Large intestine (tissue), 3 donors: ENCODE measurements around the gene CFTR. TPM values are rescaled to one million over a fixed set of nuclear protein-coding genes. Genes with fewer than 3 reads are reported as not detected.
A peak's percentile ranks its signal among the peaks of the same experiment; 100 is the strongest.
"Not testable (repeated sequence)": the region's sequence is repeated elsewhere in the genome, so short reads cannot be mapped to it uniquely, and the experiment has no call there.

Source experiments
- DNase-seq, 2 donors: peaks; one replicate each; pipeline versions ENCODE4 v3.0.0 to v3.0.0-alpha.2; 2013
- H3K27ac ChIP-seq: one replicate; pipeline ENCODE4 v1.5.1; 2013; ENCODE audit warnings: low read length
- H3K27me3 ChIP-seq: 2 replicates; pipeline ENCODE4 v1.6.1; 2013; ENCODE audit warnings: low read length; ENCODE audit not compliant: control insufficient read depth, insufficient read depth
- H3K36me3 ChIP-seq: 2 replicates; pipeline ENCODE4 v1.6.1; 2013; ENCODE audit warnings: low read length; ENCODE audit not compliant: control insufficient read depth, insufficient read depth
- H3K4me1 ChIP-seq: one replicate; pipeline ENCODE4 v1.6.1; 2013; ENCODE audit warnings: low read length; ENCODE audit not compliant: control insufficient read depth, insufficient read depth
- H3K4me3 ChIP-seq: one replicate; pipeline ENCODE4 v1.5.1; 2013; ENCODE audit warnings: low read length
- H3K9me3 ChIP-seq: one replicate; pipeline ENCODE4 v1.6.1; 2013; ENCODE audit warnings: mild to moderate bottlenecking, low read depth, low read length, moderate library complexity; ENCODE audit not compliant: control insufficient read depth
- WGBS: methylation state at CpG from one replicate; pipeline ENCODE4 v1.1.5; 2013; ENCODE audit warnings: low lambda C conversion rate; ENCODE audit not compliant: insufficient coverage; 5-methylcytosine and 5-hydroxymethylcytosine counted together
- polyA plus RNA-seq: library from polyadenylated mRNA; unstranded; fragments of 120-200 nt; gene quantifications from one replicate; pipeline ENCODE4 v1.2.1, GENCODE V29; 2013

Gene CFTR
- polyA plus RNA-seq, 1 donor, result 53.1 TPM

DNA sequence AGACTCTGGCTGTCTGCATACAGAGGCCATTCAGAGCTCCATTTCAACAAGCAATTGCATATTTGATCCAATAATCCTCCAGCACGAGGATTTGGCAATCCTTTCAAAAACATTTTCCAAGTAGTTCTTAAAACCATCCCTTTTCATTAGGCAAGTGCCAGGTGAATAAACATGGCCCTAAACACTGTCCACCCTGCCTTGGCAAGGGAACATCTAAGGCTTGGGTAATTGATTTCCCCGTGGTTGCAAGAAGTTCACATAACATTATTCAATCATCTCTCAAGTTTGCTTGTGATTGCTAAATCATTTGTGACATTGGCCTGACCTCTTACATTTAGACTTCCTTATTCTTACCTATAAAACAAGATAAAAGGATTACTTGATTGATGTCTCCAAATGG lies 218.2 kb downstream of the CFTR start:
- Histone ChIP-seq H3K4me1 (peaks cover 20% of the 10 kb centered on the region), H3K27ac (no peak overlapping the region), H3K27me3 (no peaks in the 10 kb centered on the region), H3K4me3 (no peak overlapping the region), H3K36me3 (no peaks in the 10 kb centered on the region), H3K9me3 (no peaks in the 10 kb centered on the region)
- 100% methylated on average over 1 of the region's 2 CpGs for WGBS
- no peak for DNase-seq

- Histone ChIP-seq H3K9me3 (no peaks in the 10 kb centered on the region), H3K27me3 (no peaks in the 10 kb centered on the region), H3K4me1 (no peaks in the 10 kb centered on the region), H3K4me3 (no peak overlapping the region), H3K27ac (no peak overlapping the region), H3K36me3 (no peaks in the 10 kb centered on the region)
- DNase-seq, result no peak
- 50% methylated on average over 1 of the region's 3 CpGs for WGBS
Measured at GRCh38 chr7:117704063-117704462, 224.2 kb downstream of the CFTR start.

DNA sequence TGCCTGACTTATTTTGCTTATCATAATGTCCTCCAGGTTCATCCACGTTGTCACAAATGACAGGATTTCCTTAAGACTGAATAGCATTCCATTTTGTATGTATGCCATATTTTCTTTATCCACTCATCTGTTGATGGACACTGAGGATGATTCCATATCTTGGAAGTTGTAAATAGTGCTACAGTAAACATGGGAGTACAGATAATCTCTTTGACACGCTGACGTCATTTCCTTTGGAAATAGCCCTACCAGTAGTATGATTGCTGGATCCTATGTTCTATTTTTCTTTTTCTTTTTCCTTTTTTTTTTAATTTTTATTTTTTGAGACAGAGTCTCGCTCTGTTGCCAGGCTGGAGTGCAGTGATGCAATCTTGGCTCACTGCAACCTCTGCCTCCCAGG lies 225.8 kb downstream of the CFTR start:
- H3K9me3 ChIP-seq, result no peaks in the 10 kb centered on the region
- H3K36me3 ChIP-seq, result no peaks in the 10 kb centered on the region
- no peak overlapping the region for H3K4me3 ChIP-seq
- DNase-seq, result no peak
- no peak overlapping the region for H3K27ac ChIP-seq
- H3K27me3 ChIP-seq, result no peaks in the 10 kb centered on the region
- 80% methylated on average over 3 of the region's 4 CpGs for WGBS
- H3K4me1 ChIP-seq, result no peaks in the 10 kb centered on the region

- Histone ChIP-seq H3K27ac (no peak overlapping the region), H3K4me3 (no peak overlapping the region), H3K36me3 (no peaks in the 10 kb centered on the region), H3K4me1 (no peaks in the 10 kb centered on the region), H3K27me3 (no peaks in the 10 kb centered on the region), H3K9me3 (no peaks in the 10 kb centered on the region)
- WGBS, result no CpG with 5 or more reads among the region's 2 CpGs
- DNase-seq, result no peak
Measured at GRCh38 chr7:117706210-117706609, 226.4 kb downstream of the CFTR start.

GRCh38 chr7:117707080-117707479 lies 227.3 kb downstream of the CFTR start:
- DNase-seq, result no peak
- no peaks in the 10 kb centered on the region for H3K27me3 ChIP-seq
- no peak overlapping the region for H3K4me3 ChIP-seq
- H3K36me3 ChIP-seq, result no peaks in the 10 kb centered on the region
- no peaks in the 10 kb centered on the region for H3K9me3 ChIP-seq
- no peaks in the 10 kb centered on the region for H3K4me1 ChIP-seq
- no peak overlapping the region for H3K27ac ChIP-seq

- H3K27me3 ChIP-seq, H3K4me1 ChIP-seq, H3K4me3 ChIP-seq, H3K36me3 ChIP-seq, H3K27ac ChIP-seq, DNase-seq, H3K9me3 ChIP-seq: not testable (repeated sequence)
- no CpG with 5 or more reads among the region's 4 CpGs for WGBS
Measured at GRCh38 chr7:117708173-117708572, 228.3 kb downstream of the CFTR start.

DNA sequence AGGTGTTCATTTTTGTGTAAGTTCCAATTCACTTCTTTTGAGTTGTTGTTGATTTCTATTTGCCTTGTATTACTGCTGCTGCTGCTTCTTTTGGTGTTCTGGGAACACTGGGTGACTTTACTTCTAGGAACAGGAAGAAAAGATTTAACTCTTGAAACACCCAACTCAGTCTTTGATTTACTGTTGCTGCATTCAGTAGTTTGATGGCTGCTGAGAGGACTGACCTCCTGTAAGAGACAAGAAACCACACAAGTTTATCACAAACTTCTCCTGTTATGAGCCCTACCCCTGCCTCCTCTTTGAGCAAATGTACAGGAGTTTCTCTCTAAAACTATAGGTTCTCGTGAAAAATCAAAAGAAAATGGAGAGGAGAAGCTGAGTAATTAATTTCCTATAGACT lies 231.7 kb downstream of the CFTR start:
- peaks cover 4% of the 10 kb centered on the region for H3K4me1 ChIP-seq
- DNase-seq, result no peak
- whole genome bisulfite sequencing, result no CpG with 5 or more reads among the region's 1 CpG
- H3K9me3 ChIP-seq, result no peaks in the 10 kb centered on the region
- H3K27ac ChIP-seq, result no peak overlapping the region
- no peaks in the 10 kb centered on the region for H3K36me3 ChIP-seq
- H3K27me3 ChIP-seq, result no peaks in the 10 kb centered on the region
- no peak overlapping the region for H3K4me3 ChIP-seq

DNA sequence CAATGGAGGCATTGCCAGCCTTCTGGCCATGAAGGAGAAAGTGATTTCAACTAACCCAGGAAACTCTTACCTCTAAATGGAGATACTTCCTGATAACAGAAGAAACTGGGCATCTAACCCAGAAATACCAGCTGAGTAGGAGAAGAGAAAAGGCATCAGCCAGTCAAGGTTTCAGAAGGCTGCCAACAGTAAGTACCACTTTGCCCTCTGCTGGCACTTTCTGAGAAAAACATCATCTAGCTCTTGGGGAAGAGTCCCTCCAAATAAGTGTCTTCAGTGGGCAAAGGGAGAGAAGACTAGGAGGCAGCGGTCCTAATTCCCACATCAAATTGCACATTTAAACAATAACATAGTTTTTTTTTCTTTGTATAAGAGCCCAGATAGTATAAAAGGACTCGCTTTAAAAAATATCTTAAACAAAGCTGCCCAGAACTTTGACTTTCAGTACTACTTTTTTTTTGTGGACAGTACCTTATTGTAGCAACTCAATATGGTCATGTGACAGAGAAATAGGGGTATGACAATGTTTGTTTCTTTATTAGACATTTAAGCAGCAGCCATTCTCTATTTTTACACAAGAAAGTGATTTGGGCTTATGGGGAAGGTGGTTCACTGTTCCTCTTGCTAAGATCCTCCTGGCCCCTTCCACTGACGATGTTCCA lies 236.1 kb downstream of the CFTR start:
- H3K27me3 ChIP-seq, result no peaks in the 10 kb centered on the region
- peak overlapping the region; percentile 8 for H3K27ac ChIP-seq
- peak; percentile 47 to 71 for DNase-seq
- H3K36me3 ChIP-seq, result no peaks in the 10 kb centered on the region
- no peak overlapping the region for H3K4me3 ChIP-seq
- WGBS, result 50% methylated on average over 1 of the region's 3 CpGs
- peaks cover 12% of the 10 kb centered on the region for H3K4me1 ChIP-seq
- no peaks in the 10 kb centered on the region for H3K9me3 ChIP-seq

- peak; percentile 31 to 78 for DNase-seq
- H3K27me3 ChIP-seq, result no peaks in the 10 kb centered on the region
- H3K9me3 ChIP-seq, result no peaks in the 10 kb centered on the region
- H3K4me1 ChIP-seq, result peaks cover 12% of the 10 kb centered on the region
- H3K27ac ChIP-seq, result peak overlapping the region; percentile 8
- no CpG with 5 or more reads among the region's 5 CpGs for WGBS
- H3K36me3 ChIP-seq, result no peaks in the 10 kb centered on the region
- H3K4me3 ChIP-seq, result no peak overlapping the region
Measured at GRCh38 chr7:117716707-117717299, 237.0 kb downstream of the CFTR start.

- WGBS, result 100% methylated on average over 1 of the region's 2 CpGs
- Histone ChIP-seq H3K9me3 (no peaks in the 10 kb centered on the region), H3K4me3 (no peak overlapping the region), H3K27ac (peak overlapping the region; percentile 8), H3K36me3 (no peaks in the 10 kb centered on the region), H3K4me1 (peaks cover 12% of the 10 kb centered on the region), H3K27me3 (no peaks in the 10 kb centered on the region)
- DNase-seq, result no peak
Measured at GRCh38 chr7:117717357-117717756, 237.5 kb downstream of the CFTR start.
